B cell (primary cell): ENCODE results near the gene RMDN3. TPM values are rescaled to one million over a fixed set of nuclear protein-coding genes. Genes with fewer than 3 reads are reported as not detected.

ENCODE experiments used
- ATAC-seq: fragments of 200-7000 bp; cut with Tn5 transposase; one replicate; pipeline ENCODE4 v1.10.0; 2021; ENCODE audit warnings: low read depth, mild to moderate bottlenecking, moderate number of reproducible peaks, moderate library complexity
- CTCF ChIA-PET: fragments of 350-600 bp; sonication (Branson Sonifier 250); formaldehyde crosslinking; loops from one replicate; lab custom pipeline; 2021; ENCODE audit warnings: antibody characterized with exemption, inconsistent platforms; lab: Charles Lee
- POLR2A ChIA-PET: fragments of 350-600 bp; sonication (Branson Sonifier 250); formaldehyde crosslinking; loops from one replicate; lab custom pipeline; 2021; ENCODE audit warnings: antibody characterized with exemption; lab: Charles Lee
- DNase-seq: peaks from one replicate; pipeline ENCODE4 v3.0.0; 2013
- H2AFZ ChIP-seq: 2 replicates; pipeline ENCODE4 v1.6.1; 2012; ENCODE audit warnings: mild to moderate bottlenecking, low read depth, low read length; ENCODE audit not compliant: insufficient read depth, poor library complexity, severe bottlenecking
- H3K27ac ChIP-seq, 2 donors: 1 replicate in 1 of 2; 2 replicates in 1 of 2; pipeline ENCODE4 v1.5.1; 2012 to 2013; ENCODE audit warnings: low read length in 2 of 2, mild to moderate bottlenecking in 2 of 2, moderate library complexity in 1 of 2
- H3K27me3 ChIP-seq, 4 experiments: fragments of 200-600 bp in 1 of 4; sonication (generic) in 1 of 4; replicated peaks in 1 of 4; 1 replicate in 2 of 4; 2 replicates in 2 of 4; pipeline versions ENCODE4 v1.6.1 to v1.7.0; 2013 to 2016; ENCODE audit warnings: low read length in 3 of 4, mild to moderate bottlenecking in 2 of 4, mixed read lengths in 1 of 4, moderate library complexity in 1 of 4; ENCODE audit not compliant: insufficient read depth in 4 of 4, control insufficient read depth in 3 of 4; ENCODE audit errors: control extremely low read depth in 1 of 4
- H3K36me3 ChIP-seq, 2 experiments: replicated peaks in 1 of 2; 1 replicate in 1 of 2; 2 replicates in 1 of 2; pipeline versions ENCODE4 v1.6.1 to v1.7.1; 2013; ENCODE audit warnings: low read length in 1 of 2; ENCODE audit not compliant: insufficient read depth in 2 of 2, control insufficient read depth in 1 of 2; ENCODE audit errors: control extremely low read depth in 1 of 2, extremely low read depth in 1 of 2
- H3K4me1 ChIP-seq, 2 donors: fragments of 200-600 bp in 1 of 2; sonication (generic) in 1 of 2; 1 replicate in 1 of 2; 2 replicates in 1 of 2; pipeline versions ENCODE4 v1.5.1 to v1.6.1; 2013 to 2017; ENCODE audit warnings: low read length in 2 of 2; ENCODE audit not compliant: control insufficient read depth in 2 of 2, insufficient read depth in 2 of 2
- H3K4me2 ChIP-seq: replicated peaks from 2 replicates; pipeline ENCODE3; 2012; ENCODE audit warnings: mild to moderate bottlenecking, low read depth, low read length; ENCODE audit not compliant: poor library complexity, severe bottlenecking
- H3K4me3 ChIP-seq, 5 experiments: fragments of 200-600 bp in 1 of 5; sonication (generic) in 1 of 5; 1 replicate in 3 of 5; 2 replicates in 2 of 5; pipeline versions ENCODE4 v1.5.1 to v1.7.0; 2011 to 2016; ENCODE audit warnings: low read length in 4 of 5, mild to moderate bottlenecking in 4 of 5, low read depth in 2 of 5, control low read depth in 1 of 5, moderate library complexity in 1 of 5; ENCODE audit not compliant: insufficient read depth in 1 of 5; ENCODE audit errors: control extremely low read depth in 1 of 5, extremely low read depth in 1 of 5
- H3K79me2 ChIP-seq: fragments of 200-600 bp; sonication (generic); one replicate; pipeline ENCODE4 v1.6.0; 2016; ENCODE audit warnings: low read length; ENCODE audit not compliant: control insufficient read depth, insufficient read depth
- H3K9ac ChIP-seq: fragments of 200-600 bp; sonication (generic); 2 replicates; pipeline ENCODE4 v1.6.1; 2017; ENCODE audit warnings: mild to moderate bottlenecking, low read length, moderate library complexity
- H3K9me3 ChIP-seq, 3 donors: one replicate each; pipeline versions ENCODE4 v1.6.1 to v1.7.1; 2013; ENCODE audit warnings: low read length in 2 of 3; ENCODE audit not compliant: control insufficient read depth in 2 of 3, insufficient read depth in 1 of 3; ENCODE audit errors: control extremely low read depth in 1 of 3
- H4K20me1 ChIP-seq: 2 replicates; pipeline ENCODE4 v1.6.0; 2012; ENCODE audit warnings: mild to moderate bottlenecking, low read length; ENCODE audit not compliant: insufficient read depth, control insufficient read depth, poor library complexity, severe bottlenecking
- H3K27ac Mint-ChIP-seq: one replicate; pipeline ENCODE4 v1.8.0; 2021; ENCODE audit warnings: mixed read lengths
- H3K27me3 Mint-ChIP-seq: one replicate; pipeline ENCODE4 v1.8.0; 2021; ENCODE audit warnings: mixed read lengths
- H3K4me1 Mint-ChIP-seq: one replicate; pipeline ENCODE4 v1.8.0; 2021; ENCODE audit warnings: mixed read lengths
- H3K4me3 Mint-ChIP-seq: one replicate; pipeline ENCODE4 v1.8.0; 2021; ENCODE audit warnings: mixed read lengths
- H3K9me3 Mint-ChIP-seq: one replicate; pipeline ENCODE4 v1.8.0; 2022; ENCODE audit warnings: mixed read lengths; ENCODE audit not compliant: insufficient read depth
- CTCF ChIP-seq: fragments of 200-600 bp; IDR thresholded peaks from one replicate; pipeline ENCODE4 v1.8.0; 2022; ENCODE audit warnings: antibody characterized with exemption, mild to moderate bottlenecking
- EZH2 ChIP-seq: IDR thresholded peaks from 2 replicates; pipeline ENCODE4 v1.6.1; 2012; ENCODE audit warnings: borderline replicate concordance, low read depth, mild to moderate bottlenecking, moderate library complexity, low read length; ENCODE audit not compliant: insufficient read depth, poor library complexity, severe bottlenecking
- WGBS: methylation state at CpG from one replicate; pipeline ENCODE4 v1.1.5; 2013; ENCODE audit warnings: missing lambda C conversion rate; ENCODE audit not compliant: insufficient coverage; 5-methylcytosine and 5-hydroxymethylcytosine counted together
- intact Hi-C: fragments of 100-400 bp; cut with micrococcal nuclease; formaldehyde crosslinking; loops from one replicate; pipeline ENCODE4 v1.10.0; 2022
- polyA plus RNA-seq: library from polyadenylated mRNA; depleted of rRNA; stranded (reverse); fragments of >200 nt; gene quantifications from 2 replicates; pipeline ENCODE4 v1.2.3, GENCODE V29; 2012
- total RNA-seq, 2 donors: library from RNA; stranded (reverse); fragments of 120-200 nt in 1 of 2; gene quantifications; 1 replicate in 1 of 2; 2 replicates in 1 of 2; pipeline versions ENCODE4 v1.2.3 to v1.2.4, GENCODE V29; 2013 to 2022

The RMDN3 gene
- total and polyA plus RNA-seq, 2 donors (not counting 1 experiment from before 2014, with no cell fraction given): 12.4 to 22.1 TPM

GRCh38 chr15:40721701-40722100 is 33.4 kb downstream of the RMDN3 start:
- TF ChIP-seq CTCF: no peak
- no peak for TF ChIP-seq EZH2
- no peak for DNase-seq
- Mint-ChIP-seq H3K27me3 (no peaks in the 10 kb centered on the region), H3K4me1 (no peaks in the 10 kb centered on the region), H3K9me3 (no peaks in the 10 kb centered on the region), H3K27ac (no peak overlapping the region), H3K4me3 (no peak overlapping the region)
- no peak overlapping the region for H3K9ac ChIP-seq
- no peak overlapping the region for H3K4me2 ChIP-seq
- intact Hi-C loops: no loop called here
- no peak for ATAC-seq
- CTCF ChIA-PET: no interaction called here
- POLR2A ChIA-PET: no interaction called here
- H4K20me1 ChIP-seq: no peaks in the 10 kb centered on the region
- H3K36me3 ChIP-seq: no peaks in the 10 kb centered on the region
- H3K27ac ChIP-seq: no peak overlapping the region
- H3K79me2 ChIP-seq: no peaks in the 10 kb centered on the region
- no peaks in the 10 kb centered on the region for H3K4me1 ChIP-seq
- no peak overlapping the region for H2AFZ ChIP-seq
- H3K4me3 ChIP-seq: no peak overlapping the region
- no peaks in the 10 kb centered on the region for H3K27me3 ChIP-seq
- H3K9me3 ChIP-seq: no peaks in the 10 kb centered on the region
- WGBS: no CpG with 5 or more reads among the region's 1 CpG

GRCh38 chr15:40716165-40716564 is 38.9 kb downstream of the RMDN3 start:
- CTCF ChIA-PET: interaction anchor here (0.6 to 1.3 kb wide), 2 partner anchors 9 to 31 kb away, joined by 3 read pairs; no protein-coding TSS in a partner anchor
- H3K4me2 ChIP-seq: no peak overlapping the region
- no peaks in the 10 kb centered on the region for H3K9me3 Mint-ChIP-seq
- no peak overlapping the region for H3K4me3 ChIP-seq
- no peaks in the 10 kb centered on the region for H3K4me1 Mint-ChIP-seq
- TF ChIP-seq EZH2 (no peak), CTCF (no peak)
- H3K27me3 ChIP-seq: no peaks in the 10 kb centered on the region
- H2AFZ ChIP-seq: no peak overlapping the region
- no peaks in the 10 kb centered on the region for H3K9me3 ChIP-seq
- ATAC-seq (no peak), DNase-seq (no peak)
- H3K4me1 ChIP-seq: no peaks in the 10 kb centered on the region
- intact Hi-C loops: no loop called here
- no peaks in the 10 kb centered on the region for H3K27me3 Mint-ChIP-seq
- POLR2A ChIA-PET: no interaction called here
- WGBS: 100% methylated on average over 3 of the region's 6 CpGs
- H3K36me3 ChIP-seq: peaks cover 0 to 1% of the 10 kb centered on the region in 2 experiments
- H3K27ac Mint-ChIP-seq: no peak overlapping the region
- H3K27ac ChIP-seq: no peak overlapping the region
- H3K4me3 Mint-ChIP-seq: no peak overlapping the region
- H4K20me1 ChIP-seq: no peaks in the 10 kb centered on the region
- H3K9ac ChIP-seq: no peak overlapping the region
- H3K79me2 ChIP-seq: no peaks in the 10 kb centered on the region
